DMS53 treated with DMSO at 0.1 percent for 48 hours (cell line): ENCODE results near the gene SMARCD2.
"Not testable (repeated sequence)": the region's sequence is repeated elsewhere in the genome, so short reads cannot be mapped to it uniquely, and the experiment has no call there.

ENCODE experiments used
- DNase-seq: peaks from one replicate; lab custom pipeline; 2025; ENCODE audit not compliant: unreplicated experiment; lab: John Stamatoyannopoulos, UW

SMARCD2 gene

DNA sequence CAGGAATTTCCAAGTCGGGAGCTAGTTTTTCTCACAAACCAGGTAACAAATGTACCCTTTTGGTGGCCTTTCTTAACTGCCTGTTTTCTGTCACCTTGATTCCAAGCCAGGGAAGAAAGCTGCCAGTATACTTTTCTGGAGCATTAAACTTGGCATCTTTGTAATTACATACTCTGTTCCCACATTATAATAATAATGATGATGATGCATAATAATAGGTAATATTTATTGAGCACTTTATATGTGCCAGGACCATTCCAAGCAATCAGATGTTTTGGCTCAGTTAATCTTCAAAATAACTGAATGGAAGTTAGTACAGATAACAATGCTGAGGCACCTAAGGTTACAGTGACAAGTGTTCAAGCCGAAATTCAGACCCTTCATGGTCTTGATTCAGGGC, 26.4 kb downstream of the SMARCD2 start:
- no peak for DNase-seq

DNA sequence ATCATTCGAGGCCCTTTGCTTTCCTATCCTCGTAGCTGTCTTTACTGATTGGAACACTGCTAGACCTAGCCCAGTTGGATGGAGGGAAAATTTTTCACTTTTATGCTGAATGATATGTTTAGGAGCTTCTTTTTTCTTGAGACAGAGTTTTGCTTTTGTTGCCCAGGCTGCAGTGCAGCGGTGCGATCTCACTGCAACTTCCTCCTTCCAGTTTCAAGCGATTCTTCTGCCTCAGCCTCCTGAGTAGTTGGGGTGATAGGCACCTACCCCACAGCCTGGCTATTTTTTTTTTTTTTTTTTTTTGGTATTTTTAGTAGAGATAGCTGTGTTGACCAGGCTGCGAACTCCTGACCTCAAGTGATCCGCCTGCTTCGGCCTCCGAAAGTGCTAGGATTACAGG, 32.5 kb downstream of the SMARCD2 start:
- no peak for DNase-seq

DNA sequence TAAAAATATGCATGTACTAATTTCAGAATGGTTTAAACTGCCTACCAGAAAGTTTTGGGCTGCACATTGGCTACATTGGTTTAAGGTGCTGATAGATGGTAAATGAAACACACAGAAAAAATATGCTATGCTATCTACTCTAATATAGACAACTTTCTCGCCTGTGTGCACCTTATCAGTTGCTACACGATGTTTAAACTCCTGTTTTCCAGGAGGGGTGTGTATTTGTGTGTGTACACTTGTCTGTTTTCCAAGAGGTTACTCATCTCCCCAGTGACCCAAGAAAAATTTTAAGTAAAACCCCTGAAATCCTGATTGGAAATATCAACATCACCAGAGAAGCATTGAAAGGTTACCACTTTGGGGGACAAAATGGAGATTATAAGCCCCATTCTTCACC, 36.9 kb downstream of the SMARCD2 start:
- no peak for DNase-seq

DNA sequence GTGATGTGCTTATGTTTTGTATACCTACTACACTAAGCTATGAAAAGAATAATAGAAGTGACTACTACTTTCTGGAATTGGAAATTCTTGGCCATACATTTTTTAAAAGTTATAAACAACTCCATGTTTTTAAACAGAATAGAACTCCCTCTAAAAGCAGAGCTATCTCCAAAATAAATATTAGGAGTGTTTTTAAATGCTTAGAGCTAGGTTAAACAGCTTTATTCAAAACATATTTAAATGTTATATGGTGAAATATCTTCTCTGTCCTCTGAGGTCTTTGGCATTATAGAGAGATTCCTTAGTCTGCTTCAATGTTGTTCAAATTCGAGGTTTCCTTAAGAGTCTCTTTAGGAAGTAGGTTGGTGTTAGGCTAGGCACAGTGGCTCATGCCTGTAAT, 38.2 kb downstream of the SMARCD2 start:
- no peak for DNase-seq

GRCh38 chr17:63800783-63801182, 41.7 kb downstream of the SMARCD2 start:
- no peak for DNase-seq

DNA sequence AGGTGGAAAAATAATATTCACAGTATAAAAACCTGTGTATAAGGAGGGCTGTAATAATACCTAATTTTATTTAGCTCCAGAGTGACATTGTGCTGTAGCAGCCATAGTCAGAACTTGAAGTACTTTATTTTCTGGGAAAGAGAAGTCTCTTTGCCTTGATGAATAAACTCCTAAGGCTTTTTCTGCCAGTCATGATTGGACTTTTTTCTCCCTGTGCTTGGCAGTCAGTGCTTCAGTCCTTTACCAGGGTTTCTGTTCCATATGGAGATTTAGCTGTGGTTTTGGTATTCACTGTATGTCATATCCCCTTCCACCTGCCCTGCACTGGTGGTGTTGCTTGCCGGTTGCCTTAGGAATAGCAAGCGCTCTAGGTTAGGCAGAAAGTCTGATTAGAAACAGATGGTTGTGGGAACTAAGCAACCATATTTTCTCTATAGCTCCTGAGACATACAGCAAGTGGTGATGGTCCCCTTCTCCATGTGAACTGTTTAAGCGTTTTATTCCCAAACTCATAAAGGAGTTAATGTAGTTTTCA, 43.8 kb downstream of the SMARCD2 start:
- DNase-seq, result no peak

DNA sequence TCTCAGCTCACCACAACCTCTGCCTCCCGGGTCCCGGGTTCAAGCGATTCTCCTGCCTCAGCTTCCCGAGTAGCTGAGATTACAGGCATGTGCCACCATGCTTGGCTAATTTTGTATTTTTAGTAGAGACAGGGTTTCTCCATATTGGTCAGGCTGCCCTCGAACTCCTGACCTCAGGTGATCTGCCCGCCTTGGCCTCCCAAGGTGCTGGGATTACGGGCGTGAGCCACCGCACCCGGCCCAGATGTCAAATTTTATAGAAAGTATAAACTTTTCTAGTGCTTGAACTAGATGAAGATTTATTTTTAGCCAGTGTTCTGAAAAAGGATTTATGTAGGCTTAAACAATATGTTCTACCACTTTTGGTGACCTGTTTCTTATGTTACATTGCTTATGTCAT, 46.1 kb downstream of the SMARCD2 start:
- DNase-seq, result not testable (repeated sequence)

- DNase-seq, result no peak
Observed at GRCh38 chr17:63792055-63792729, 50.3 kb downstream of the SMARCD2 start.

DNA sequence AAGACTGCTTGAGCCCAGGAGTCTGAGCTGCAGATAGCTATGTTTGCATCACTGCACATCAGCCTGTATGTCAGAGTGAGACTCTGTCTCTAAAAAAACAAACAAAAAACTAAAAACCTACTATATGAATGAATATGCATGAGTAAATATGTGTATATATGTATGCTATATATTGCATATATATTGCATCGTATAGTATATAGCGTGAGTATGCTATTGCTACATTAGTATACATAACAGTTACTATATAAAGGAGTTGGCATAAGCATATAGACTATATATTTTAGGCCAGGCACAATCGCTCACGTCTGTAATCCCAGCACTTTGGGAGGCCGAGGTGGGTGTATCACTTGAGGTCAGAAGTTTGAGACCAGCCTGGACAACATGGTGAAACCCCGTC, 52.4 kb downstream of the SMARCD2 start:
- DNase-seq, result no peak

DNA sequence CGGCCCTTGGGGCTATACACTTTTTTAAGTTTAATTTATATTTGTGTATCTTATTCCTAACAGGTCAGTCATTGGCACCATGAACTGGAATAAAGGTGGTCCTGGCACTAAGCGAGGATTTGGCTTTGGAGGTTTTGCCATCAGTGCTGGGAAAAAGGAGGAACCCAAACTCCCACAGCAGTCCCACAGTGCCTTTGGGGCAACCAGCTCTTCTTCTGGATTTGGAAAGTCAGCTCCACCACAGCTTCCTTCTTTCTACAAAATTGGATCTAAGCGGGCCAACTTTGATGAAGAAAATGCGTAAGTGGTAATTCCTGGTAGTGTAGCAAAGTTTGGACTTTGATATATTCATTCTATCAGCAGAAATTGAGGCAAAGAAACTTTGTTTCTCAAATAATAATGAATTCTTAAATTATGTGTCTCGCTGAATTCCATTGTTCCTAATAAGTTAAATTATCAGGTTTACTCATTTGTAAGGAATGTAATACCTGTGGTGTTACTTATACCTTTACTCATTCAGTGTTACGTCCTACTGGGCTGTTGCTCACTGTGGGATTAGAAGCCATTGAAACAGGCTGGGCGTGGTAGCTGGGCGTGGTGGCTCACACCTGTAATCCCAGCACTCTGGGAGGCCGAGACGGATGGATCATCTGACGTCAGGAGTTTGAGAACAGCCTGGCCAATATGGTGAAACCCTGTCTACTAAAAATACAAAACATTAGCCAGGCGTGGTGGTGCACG, 55.3 kb downstream of the SMARCD2 start:
- no peak for DNase-seq

- no peak for DNase-seq
Observed at GRCh38 chr17:63786117-63786516, 56.4 kb downstream of the SMARCD2 start.

DNA sequence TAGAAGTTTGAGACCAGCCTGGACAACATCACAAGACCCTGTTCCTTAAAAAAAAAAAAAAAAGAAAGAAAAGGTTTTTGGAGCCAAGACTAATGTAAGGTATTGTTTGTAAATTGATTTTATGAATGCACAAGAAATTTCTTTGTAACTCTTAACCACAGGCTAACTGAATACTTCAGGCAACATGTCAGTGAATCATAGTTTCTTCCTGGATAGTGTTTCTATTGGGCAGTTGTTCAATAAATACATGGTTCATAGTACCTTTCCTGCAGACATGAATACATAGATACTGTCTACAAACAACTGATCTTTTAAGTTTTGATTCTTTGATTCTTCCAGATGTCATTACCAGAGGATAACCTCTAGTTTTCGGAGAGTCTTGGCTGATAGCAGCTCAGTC, 56.9 kb downstream of the SMARCD2 start:
- DNase-seq, result no peak

DNA sequence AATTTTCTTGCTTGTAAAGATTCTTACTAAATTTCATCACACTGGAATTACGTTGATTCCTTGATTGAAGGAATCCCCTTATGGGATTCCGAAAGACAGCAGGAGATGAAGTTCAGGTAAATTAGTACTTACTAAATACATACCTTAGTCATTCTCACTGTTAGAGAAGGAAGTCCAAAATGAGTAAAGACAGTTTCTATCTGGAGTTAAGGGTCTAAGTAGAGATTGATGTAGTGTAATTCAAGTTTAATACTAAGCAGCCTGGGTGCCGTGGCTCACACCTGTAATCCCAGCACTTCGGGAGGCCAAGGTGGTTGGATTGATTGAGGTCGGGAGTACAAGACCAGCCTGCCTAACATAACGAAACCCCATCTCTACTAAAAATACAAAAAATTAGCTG, 59.0 kb downstream of the SMARCD2 start:
- no peak for DNase-seq
